HG03066 (cell line): ENCODE data around the gene POLR2A.

ENCODE experiments used
- ATAC-seq: cut with Tn5 transposase; IDR thresholded peaks from one replicate; pipeline ENCODE4 v1.9.1; 2021; ENCODE audit warnings: low read depth; ENCODE audit not compliant: unreplicated experiment

Gene POLR2A

DNA sequence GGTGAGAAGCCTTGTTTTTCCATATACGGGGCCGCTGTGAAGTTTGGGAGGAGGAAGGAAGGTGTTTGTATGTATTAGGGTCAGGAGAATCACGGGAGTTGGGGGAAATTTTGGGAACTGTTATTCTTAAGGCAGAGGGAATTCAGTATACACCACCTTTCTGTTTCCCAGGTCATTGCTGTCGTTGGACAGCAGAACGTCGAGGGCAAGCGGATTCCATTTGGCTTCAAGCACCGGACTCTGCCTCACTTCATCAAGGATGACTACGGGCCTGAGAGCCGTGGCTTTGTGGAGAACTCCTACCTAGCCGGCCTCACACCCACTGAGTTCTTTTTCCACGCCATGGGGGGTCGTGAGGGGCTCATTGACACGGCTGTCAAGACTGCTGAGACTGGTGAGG lies 17.6 kb downstream of the POLR2A start:
- ATAC-seq = no peak

DNA sequence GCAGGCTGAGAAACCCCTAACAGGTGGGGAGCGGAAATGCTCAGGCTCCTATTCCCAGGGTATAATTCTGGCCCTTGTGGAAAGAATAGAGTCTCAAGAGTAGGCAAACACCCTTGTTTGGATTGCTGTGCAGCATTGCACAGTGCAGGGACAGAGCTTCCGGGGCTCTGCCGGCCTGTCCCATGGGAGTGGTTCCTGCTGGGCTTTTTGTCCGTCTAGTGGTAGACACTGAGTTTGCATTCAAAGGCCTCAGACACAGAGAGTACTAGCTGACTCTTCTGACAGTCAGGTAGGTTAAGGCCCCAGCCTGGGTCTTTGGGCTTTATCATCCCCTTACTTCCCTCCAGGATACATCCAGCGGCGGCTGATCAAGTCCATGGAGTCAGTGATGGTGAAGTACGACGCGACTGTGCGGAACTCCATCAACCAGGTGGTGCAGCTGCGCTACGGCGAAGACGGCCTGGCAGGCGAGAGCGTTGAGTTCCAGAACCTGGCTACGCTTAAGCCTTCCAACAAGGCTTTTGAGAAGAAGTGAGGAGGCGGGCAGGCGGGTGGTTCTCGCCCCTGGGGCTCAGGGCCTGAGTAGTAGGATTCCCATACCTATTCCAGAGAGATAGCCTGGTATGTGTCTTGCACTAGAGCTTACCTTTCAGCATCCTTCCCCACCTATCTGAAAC lies 18.1 kb downstream of the POLR2A start:
- ATAC-seq = no peak

- ATAC-seq = no peak
Measured at GRCh38 chr17:7502987-7503386, 18.8 kb downstream of the POLR2A start.

- no peak for ATAC-seq
Measured at GRCh38 chr17:7503521-7503920, 19.4 kb downstream of the POLR2A start.

DNA sequence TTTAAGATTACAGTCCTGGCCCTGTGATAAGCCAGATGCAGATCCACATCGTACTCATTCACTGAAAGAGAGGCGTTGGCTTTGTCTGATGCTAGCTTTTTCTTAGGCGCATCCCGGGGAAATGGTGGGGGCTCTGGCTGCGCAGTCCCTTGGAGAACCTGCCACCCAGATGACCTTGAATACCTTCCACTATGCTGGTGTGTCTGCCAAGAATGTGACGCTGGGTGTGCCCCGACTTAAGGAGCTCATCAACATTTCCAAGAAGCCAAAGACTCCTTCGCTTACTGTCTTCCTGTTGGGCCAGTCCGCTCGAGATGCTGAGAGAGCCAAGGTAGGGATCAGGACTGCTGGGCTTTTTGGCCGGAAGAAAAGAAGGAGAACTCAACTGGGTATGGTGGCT lies 24.0 kb downstream of the POLR2A start:
- ATAC-seq = no peak

- no peak for ATAC-seq
Measured at GRCh38 chr17:7508846-7509245, 24.7 kb downstream of the POLR2A start.

DNA sequence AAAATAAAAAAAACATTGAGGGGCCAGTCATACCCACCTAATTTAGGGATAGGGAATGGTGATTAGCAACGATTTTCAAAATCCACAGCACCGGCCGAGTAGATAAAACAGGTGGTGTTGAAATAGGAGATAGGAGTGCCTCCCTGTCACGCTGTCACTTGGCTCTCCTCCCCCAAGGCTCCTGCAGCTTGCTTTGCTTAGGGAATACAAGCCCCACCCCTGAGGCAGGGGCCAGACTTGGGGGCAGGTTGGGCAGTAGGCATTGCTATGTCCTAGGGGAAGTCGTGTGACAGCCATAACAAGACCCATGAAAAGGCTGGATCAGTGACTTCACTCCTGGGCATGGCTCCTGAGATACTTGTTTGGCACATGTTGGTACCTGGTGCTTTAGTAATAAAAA lies 25.8 kb downstream of the POLR2A start:
- no peak for ATAC-seq

DNA sequence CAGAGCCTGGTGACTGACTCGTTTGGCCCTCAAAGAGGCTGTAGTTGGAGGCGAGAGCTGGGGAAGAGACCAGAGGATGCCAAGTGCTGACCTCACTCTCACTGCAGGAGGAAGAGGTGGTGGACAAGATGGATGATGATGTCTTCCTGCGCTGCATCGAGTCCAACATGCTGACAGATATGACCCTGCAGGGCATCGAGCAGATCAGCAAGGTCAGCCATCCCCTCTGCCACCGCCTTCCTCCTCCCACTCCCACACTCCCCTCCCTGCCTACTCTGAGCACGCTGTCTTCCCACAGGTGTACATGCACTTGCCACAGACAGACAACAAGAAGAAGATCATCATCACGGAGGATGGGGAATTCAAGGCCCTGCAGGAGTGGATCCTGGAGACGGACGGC lies 26.9 kb downstream of the POLR2A start:
- ATAC-seq = no peak

DNA sequence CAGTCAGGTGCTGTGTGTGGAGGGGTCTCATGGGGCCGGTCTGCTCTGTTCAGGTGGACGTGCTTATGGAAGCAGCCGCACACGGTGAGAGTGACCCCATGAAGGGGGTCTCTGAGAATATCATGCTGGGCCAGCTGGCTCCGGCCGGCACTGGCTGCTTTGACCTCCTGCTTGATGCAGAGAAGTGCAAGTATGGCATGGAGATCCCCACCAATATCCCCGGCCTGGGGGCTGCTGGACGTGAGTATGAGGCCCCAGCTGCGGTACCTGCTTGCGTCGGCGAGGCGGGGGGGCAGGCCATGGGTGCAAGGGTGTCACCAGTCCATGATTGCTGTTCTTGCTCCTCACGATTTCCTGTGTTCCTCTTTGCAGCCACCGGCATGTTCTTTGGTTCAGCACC lies 27.9 kb downstream of the POLR2A start:
- ATAC-seq = no peak

DNA sequence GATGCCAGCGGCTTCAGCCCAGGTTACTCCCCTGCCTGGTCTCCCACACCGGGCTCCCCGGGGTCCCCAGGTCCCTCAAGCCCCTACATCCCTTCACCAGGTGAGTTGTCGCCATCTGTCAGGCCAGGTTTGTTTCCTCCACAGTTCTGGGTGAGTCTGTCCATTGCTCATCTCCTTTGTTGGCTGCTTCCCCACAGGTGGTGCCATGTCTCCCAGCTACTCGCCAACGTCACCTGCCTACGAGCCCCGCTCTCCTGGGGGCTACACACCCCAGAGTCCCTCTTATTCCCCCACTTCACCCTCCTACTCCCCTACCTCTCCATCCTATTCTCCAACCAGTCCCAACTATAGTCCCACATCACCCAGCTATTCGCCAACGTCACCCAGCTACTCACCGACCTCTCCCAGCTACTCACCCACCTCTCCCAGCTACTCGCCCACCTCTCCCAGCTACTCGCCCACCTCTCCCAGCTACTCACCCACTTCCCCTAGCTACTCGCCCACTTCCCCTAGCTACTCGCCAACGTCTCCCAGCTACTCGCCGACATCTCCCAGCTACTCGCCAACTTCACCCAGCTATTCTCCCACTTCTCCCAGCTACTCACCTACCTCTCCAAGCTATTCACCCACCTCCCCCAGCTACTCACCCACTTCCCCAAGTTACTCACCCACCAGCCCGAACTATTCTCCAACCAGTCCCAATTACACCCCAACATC lies 28.8 kb downstream of the POLR2A start:
- ATAC-seq = no peak

DNA sequence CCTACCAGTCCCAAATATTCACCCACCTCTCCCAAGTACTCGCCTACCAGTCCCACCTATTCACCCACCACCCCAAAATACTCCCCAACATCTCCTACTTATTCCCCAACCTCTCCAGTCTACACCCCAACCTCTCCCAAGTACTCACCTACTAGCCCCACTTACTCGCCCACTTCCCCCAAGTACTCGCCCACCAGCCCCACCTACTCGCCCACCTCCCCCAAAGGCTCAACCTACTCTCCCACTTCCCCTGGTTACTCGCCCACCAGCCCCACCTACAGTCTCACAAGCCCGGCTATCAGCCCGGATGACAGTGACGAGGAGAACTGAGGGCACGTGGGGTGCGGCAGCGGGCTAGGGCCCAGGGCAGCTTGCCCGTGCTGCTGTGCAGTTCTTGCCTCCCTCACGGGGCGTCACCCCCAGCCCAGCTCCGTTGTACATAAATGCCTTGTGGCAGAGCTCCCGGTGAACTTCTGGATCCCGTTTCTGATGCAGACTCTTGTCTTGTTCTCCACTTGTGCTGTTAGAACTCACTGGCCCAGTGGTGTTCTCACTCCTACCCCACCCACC lies 29.8 kb downstream of the POLR2A start:
- ATAC-seq = no peak

GRCh38 chr17:7515911-7516610 lies 31.9 kb downstream of the POLR2A start:
- no peak for ATAC-seq

DNA sequence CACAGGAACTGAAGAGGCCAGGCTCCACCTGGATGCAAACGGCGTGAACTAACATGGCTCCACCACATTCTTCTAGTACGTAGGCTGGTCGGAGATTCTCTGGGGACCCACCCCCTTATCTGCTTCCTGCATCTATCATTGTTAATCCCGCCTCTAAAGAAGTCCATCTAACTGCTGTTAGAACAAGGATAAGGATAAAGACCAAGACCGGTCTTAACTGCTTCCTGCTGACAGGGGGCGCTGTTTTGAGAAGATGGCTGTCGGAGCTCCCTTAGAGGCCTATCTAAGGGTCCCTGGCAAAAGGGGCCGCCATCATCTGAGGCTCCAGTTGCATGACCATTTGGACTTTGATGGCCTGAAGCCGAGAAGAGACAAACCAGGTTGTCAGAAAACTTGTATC lies 38.9 kb downstream of the POLR2A start:
- ATAC-seq = no peak

- no peak for ATAC-seq
Measured at GRCh38 chr17:7528842-7529241, 44.7 kb downstream of the POLR2A start.

DNA sequence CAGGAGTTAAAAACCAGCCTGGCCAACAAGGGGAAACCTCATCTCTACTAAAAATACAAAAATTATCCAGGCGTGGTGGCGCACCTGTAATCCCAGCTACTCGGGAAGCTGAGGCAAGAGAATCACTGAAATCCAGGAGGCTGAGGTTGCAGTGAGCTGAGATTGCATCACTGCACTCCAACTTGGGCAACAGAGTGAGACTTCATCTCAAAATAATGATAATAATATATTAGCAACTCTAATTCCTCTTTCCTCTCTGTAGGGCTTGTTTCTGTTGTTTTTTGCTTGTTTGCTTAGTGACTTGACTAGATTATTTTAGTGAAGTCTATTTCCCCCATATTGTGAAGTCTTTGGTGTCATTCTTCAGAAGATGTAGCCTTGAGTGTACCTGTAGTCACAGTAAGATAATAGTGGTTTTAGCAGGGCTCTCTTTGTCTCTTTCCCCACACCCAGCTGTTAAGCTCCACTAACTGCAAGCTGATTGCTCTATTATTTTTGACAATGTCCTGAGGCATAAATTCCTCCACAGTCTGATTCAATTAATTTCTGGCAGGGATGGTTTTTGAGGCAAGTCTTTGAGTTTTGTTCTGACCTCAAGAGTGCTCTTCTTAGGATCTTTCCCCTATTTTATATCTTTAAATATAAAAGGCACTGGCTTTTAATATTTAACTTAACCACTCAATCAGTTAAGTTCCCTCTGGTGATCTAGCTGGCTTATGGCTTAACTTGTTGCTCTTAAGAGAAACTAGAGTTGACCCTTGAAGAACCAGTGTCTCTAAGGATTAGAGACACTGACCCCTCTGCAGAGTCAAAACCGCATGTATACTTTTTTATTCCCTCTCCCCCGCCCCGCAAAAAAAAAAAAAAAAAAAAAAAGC lies 46.1 kb downstream of the POLR2A start:
- ATAC-seq = no peak

DNA sequence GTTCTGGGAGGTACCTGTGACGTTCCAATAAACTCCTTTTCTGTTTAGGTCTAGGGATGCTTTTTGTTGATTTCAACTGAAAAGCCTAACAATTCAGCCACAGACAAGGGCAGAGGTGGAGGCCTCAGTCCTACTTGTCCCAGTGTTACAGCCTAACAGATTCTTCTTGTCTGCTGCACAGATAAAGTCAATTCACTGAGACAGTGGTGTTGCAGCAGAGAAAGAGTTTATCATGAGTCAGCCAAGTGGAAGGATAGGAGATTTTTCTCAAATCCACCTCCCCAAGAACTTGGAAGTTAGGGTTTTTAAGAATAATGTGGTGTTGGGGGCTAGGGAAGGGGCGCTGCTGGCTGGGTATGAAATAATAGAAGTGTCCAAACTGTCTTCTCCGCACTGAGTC lies 53.9 kb downstream of the POLR2A start:
- ATAC-seq = no peak

GRCh38 chr17:7538891-7539545 lies 54.9 kb downstream of the POLR2A start:
- ATAC-seq = no peak

DNA sequence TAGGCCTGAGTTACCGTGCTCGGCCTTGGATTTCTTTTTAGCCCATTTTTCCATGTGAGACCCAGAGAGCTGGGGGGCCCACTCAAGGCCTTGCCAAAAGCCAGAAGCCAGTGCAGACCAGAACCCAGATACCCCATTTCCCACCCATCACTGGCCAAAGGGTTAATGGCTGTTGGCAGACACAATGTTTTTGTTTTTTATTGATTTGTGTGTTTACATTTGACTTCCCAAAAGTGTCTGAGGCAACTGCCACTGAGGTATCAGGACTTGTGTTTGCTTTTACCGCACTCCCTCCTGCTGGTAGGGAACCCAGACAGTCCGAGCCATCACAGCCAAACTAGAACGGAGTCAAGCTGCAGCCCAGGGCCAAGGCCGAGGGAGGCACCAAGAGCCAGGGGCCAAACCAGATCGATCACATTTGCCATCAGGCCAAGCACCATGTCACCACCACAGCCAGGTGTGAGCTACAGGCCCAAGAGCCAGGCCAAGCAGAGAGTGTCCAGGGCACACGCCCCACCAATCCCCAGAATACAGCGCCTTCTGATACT lies 57.0 kb downstream of the POLR2A start:
- no peak for ATAC-seq

GRCh38 chr17:7544911-7545310 lies 60.7 kb downstream of the POLR2A start:
- no peak for ATAC-seq
